ENCODE measurements around the gene MLLT10. TPM values are rescaled to one million over a fixed set of nuclear protein-coding genes. Genes with fewer than 3 reads are reported as not detected.

Gene MLLT10
- total and polyA plus RNA-seq, 9 donors: 20.7 to 30.6 (median 25.5) TPM

DNA sequence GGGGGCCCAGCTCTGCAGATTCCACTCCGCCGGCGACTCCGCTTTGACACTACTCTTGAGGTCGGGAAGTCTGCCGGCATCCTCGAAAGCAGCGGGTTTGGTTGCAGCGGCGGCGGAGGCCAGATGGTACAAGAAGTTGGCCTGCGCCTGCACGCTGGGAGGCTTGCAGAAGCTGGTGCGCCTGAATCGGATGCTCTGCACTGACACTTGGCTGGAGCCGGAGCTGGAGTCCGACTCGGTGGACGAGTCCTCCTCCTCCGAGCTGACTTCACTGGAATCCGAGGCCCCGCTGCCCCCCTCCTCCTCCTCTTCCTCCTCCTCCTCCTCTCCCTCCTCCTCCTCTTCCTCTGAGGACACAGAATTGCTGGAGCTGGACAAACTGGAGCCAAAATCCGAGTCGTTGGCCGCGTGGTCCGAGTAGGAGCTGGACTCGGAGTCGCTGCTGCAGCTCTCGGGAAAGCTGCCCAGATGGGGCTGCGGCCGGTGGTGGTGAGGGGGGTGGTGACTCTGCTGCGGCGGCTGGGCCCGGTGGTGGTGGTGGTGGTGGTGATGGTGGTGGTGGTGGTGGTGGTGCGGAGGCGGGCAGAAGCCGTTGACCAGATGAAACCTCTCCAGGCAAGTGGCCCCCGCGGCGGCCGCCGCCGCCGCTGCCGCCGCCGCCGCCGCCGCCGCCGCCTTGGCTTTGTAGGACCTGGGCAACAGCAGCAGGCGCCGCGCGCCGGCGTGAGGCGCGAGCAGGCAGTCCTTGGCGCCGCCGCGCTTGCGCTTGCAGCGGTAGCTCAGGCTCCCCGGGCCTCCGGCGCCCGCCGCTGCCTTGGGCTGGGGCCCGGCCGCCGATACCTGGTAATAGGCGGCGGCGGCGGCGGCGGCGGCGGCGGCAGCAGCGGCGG lies 17.5 kb upstream of the MLLT10 start:
- peak overlapping the region; percentile 73 for H3K27ac ChIP-seq (ENCODE audit: low read length)
- no peaks in the 10 kb centered on the region for H3K36me3 ChIP-seq (ENCODE audit: control insufficient read depth, insufficient read depth, low read length)
- WGBS (ENCODE audit: insufficient coverage): under 1% methylated on average over 76 of the region's 86 CpGs
- peaks cover 22% of the 10 kb centered on the region for H3K4me1 ChIP-seq (ENCODE audit: control insufficient read depth, insufficient read depth, low read length)
- H3K27me3 ChIP-seq (ENCODE audit: control insufficient read depth, insufficient read depth, low read length): no peaks in the 10 kb centered on the region
- H3K4me3 ChIP-seq (ENCODE audit: low read length): peak overlapping the region; percentile 53
- no peaks in the 10 kb centered on the region for H3K9me3 ChIP-seq (replicated peaks; ENCODE audit: control insufficient read depth, low read depth, low read length)
- DNase-seq: peak; percentile 82

- peak overlapping the region; percentile 53 for H3K4me3 ChIP-seq (ENCODE audit: low read length)
- H3K4me1 ChIP-seq (ENCODE audit: control insufficient read depth, insufficient read depth, low read length): peaks cover 22% of the 10 kb centered on the region
- no peaks in the 10 kb centered on the region for H3K9me3 ChIP-seq (replicated peaks; ENCODE audit: control insufficient read depth, low read depth, low read length)
- H3K36me3 ChIP-seq (ENCODE audit: control insufficient read depth, insufficient read depth, low read length): no peaks in the 10 kb centered on the region
- peak; percentile 85 for DNase-seq
- H3K27ac ChIP-seq (ENCODE audit: low read length): peak overlapping the region; percentile 88
- no peaks in the 10 kb centered on the region for H3K27me3 ChIP-seq (ENCODE audit: control insufficient read depth, insufficient read depth, low read length)
- WGBS (ENCODE audit: insufficient coverage): under 1% methylated on average over 59 of the region's 73 CpGs
Observed at GRCh38 chr10:21517134-21518031, 16.6 kb upstream of the MLLT10 start.

DNA sequence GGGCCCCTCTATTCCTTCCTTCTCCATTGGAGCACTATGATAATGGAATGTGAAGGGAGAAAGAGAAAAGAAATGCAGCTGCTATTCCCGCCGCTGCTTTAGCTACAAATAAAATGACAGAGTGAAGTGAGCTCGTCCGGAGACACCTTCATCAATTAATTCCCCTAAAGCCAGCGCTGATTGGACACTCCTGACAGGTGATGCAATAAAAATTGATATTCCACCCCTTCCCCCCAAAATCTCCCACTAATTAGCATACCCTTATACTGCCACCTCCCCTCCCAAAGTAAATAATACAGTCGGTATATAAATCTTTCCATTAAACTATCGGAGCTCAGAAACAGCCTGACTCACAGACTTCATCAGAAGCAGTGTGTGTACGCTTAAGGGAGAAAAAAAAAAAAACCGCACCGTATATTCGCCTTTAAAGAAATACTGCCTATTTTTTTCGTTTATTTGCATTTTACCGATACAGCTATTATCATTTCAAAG lies 15.8 kb upstream of the MLLT10 start:
- WGBS (ENCODE audit: insufficient coverage): 0% methylated on average over 3 of the region's 13 CpGs
- Histone ChIP-seq H3K9me3 (replicated peaks; ENCODE audit: control insufficient read depth, low read depth, low read length) (no peaks in the 10 kb centered on the region), H3K27me3 (ENCODE audit: control insufficient read depth, insufficient read depth, low read length) (no peaks in the 10 kb centered on the region), H3K36me3 (ENCODE audit: control insufficient read depth, insufficient read depth, low read length) (no peaks in the 10 kb centered on the region), H3K4me3 (ENCODE audit: low read length) (peak overlapping the region; percentile 53), H3K4me1 (ENCODE audit: control insufficient read depth, insufficient read depth, low read length) (peaks cover 25% of the 10 kb centered on the region), H3K27ac (ENCODE audit: low read length) (peak overlapping the region; percentile 88)
- DNase-seq: peak; percentile 76

GRCh38 chr10:21518641-21519396 lies 15.2 kb upstream of the MLLT10 start:
- Histone ChIP-seq H3K27ac (ENCODE audit: low read length) (peak overlapping the region; percentile 88), H3K27me3 (ENCODE audit: control insufficient read depth, insufficient read depth, low read length) (no peaks in the 10 kb centered on the region), H3K36me3 (ENCODE audit: control insufficient read depth, insufficient read depth, low read length) (no peaks in the 10 kb centered on the region), H3K9me3 (replicated peaks; ENCODE audit: control insufficient read depth, low read depth, low read length) (no peaks in the 10 kb centered on the region), H3K4me3 (ENCODE audit: low read length) (peak overlapping the region; percentile 53), H3K4me1 (ENCODE audit: control insufficient read depth, insufficient read depth, low read length) (peaks cover 30% of the 10 kb centered on the region)
- DNase-seq: peak; percentile 81
- 4% methylated on average over 4 of the region's 16 CpGs for WGBS (ENCODE audit: insufficient coverage)

GRCh38 chr10:21519397-21519933 lies 14.6 kb upstream of the MLLT10 start:
- H3K4me1 ChIP-seq (ENCODE audit: control insufficient read depth, insufficient read depth, low read length): peaks cover 31% of the 10 kb centered on the region
- peak overlapping the region; percentile 53 for H3K4me3 ChIP-seq (ENCODE audit: low read length)
- H3K36me3 ChIP-seq (ENCODE audit: control insufficient read depth, insufficient read depth, low read length): no peaks in the 10 kb centered on the region
- no peaks in the 10 kb centered on the region for H3K9me3 ChIP-seq (replicated peaks; ENCODE audit: control insufficient read depth, low read depth, low read length)
- WGBS (ENCODE audit: insufficient coverage): 15% methylated on average over 5 of the region's 11 CpGs
- H3K27ac ChIP-seq (ENCODE audit: low read length): peak overlapping the region; percentile 88
- no peaks in the 10 kb centered on the region for H3K27me3 ChIP-seq (ENCODE audit: control insufficient read depth, insufficient read depth, low read length)
- DNase-seq: peak; percentile 76

DNA sequence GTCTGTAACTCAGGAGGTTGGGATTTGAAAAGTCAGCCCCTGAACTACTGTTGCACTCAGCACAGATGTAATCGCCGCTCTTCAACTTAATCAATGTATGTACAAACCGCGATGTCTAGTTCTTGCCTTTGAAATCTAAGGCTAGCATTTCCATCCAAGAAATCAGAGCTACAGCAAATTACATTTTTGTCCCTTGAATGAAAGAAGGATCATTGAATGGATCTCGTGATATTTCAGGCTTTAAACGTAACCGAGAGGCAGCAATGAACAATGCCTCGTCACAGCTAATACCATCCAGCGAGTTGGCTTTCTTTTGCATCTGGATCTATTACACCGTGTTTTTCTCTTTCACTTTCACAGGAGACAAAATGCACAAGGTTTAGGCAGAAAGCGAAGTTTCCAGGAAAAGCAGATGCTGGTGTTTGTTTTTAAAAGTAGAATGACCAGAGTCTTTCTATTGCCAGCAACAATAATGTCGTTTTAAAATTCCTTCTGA lies 14.0 kb upstream of the MLLT10 start:
- WGBS (ENCODE audit: insufficient coverage): 4% methylated on average over 4 of the region's 12 CpGs
- Histone ChIP-seq H3K9me3 (replicated peaks; ENCODE audit: control insufficient read depth, low read depth, low read length) (no peaks in the 10 kb centered on the region), H3K36me3 (ENCODE audit: control insufficient read depth, insufficient read depth, low read length) (no peaks in the 10 kb centered on the region), H3K27ac (ENCODE audit: low read length) (peak overlapping the region; percentile 88), H3K4me1 (ENCODE audit: control insufficient read depth, insufficient read depth, low read length) (peaks cover 32% of the 10 kb centered on the region), H3K27me3 (ENCODE audit: control insufficient read depth, insufficient read depth, low read length) (no peaks in the 10 kb centered on the region), H3K4me3 (ENCODE audit: low read length) (peak overlapping the region; percentile 53)
- peak; percentile 87 for DNase-seq

- Histone ChIP-seq H3K27me3 (ENCODE audit: control insufficient read depth, insufficient read depth, low read length) (no peaks in the 10 kb centered on the region), H3K4me1 (ENCODE audit: control insufficient read depth, insufficient read depth, low read length) (peaks cover 26% of the 10 kb centered on the region)
Observed at GRCh38 chr10:21520509-21520908, 13.5 kb upstream of the MLLT10 start.

GRCh38 chr10:21520949-21521348 lies 13.1 kb upstream of the MLLT10 start:
- 51% methylated on average over 5 of the region's 8 CpGs for WGBS (ENCODE audit: insufficient coverage)
- no peak for DNase-seq
- Histone ChIP-seq H3K4me1 (ENCODE audit: control insufficient read depth, insufficient read depth, low read length) (peaks cover 23% of the 10 kb centered on the region), H3K36me3 (ENCODE audit: control insufficient read depth, insufficient read depth, low read length) (no peaks in the 10 kb centered on the region), H3K27ac (ENCODE audit: low read length) (peak overlapping the region; percentile 88), H3K27me3 (ENCODE audit: control insufficient read depth, insufficient read depth, low read length) (no peaks in the 10 kb centered on the region), H3K4me3 (ENCODE audit: low read length) (no peak overlapping the region), H3K9me3 (replicated peaks; ENCODE audit: control insufficient read depth, low read depth, low read length) (no peaks in the 10 kb centered on the region)

More at GRCh38 chr10:21520509-21520908, 13.5 kb upstream of the MLLT10 start:
- no peaks in the 10 kb centered on the region for H3K36me3 ChIP-seq (ENCODE audit: control insufficient read depth, insufficient read depth, low read length)
- peak overlapping the region; percentile 88 for H3K27ac ChIP-seq (ENCODE audit: low read length)
- no peak for DNase-seq
- no peaks in the 10 kb centered on the region for H3K9me3 ChIP-seq (replicated peaks; ENCODE audit: control insufficient read depth, low read depth, low read length)
- no peak overlapping the region for H3K4me3 ChIP-seq (ENCODE audit: low read length)

DNA sequence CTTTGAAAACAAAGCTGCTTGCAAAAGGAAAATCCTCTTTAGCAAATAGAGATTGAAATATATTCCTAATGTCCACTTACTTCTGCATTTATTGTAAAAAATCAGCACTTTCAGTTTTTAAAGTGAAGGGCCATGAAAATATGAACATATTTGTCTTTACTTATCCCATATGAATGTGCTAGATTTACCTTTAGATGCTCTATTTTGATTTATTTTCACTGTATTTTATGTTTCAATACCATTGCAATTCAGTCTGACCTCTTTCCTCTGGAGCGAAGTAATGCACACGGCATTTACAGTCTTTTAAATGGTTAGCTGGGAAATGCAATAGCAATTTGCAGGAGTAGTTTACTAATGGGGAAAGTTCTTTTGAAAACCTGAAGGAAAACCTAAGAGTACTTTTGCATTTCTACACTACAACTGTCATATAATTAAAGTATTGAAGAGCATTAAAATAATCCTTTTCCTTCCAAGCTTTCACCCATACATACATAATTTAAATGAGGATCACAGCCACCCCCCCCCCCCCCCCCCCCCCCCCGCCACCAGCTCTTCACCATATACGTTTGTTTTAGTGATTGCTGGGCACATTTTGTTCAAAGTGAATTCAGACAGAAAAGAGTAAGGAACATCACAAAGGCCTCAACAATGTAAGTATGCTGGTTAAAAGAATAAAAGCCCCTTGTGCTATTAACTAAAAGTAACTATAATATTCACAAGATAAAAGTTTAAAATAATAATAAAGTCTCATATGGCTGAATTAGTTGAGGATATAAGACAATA lies 12.1 kb upstream of the MLLT10 start:
- WGBS (ENCODE audit: insufficient coverage): no CpG with 5 or more reads among the region's 4 CpGs
- no peaks in the 10 kb centered on the region for H3K27me3 ChIP-seq (ENCODE audit: control insufficient read depth, insufficient read depth, low read length)
- H3K27ac ChIP-seq (ENCODE audit: low read length): no peak overlapping the region
- no peaks in the 10 kb centered on the region for H3K9me3 ChIP-seq (replicated peaks; ENCODE audit: control insufficient read depth, low read depth, low read length)
- H3K4me3 ChIP-seq (ENCODE audit: low read length): no peak overlapping the region
- DNase-seq: no peak
- no peaks in the 10 kb centered on the region for H3K36me3 ChIP-seq (ENCODE audit: control insufficient read depth, insufficient read depth, low read length)
- H3K4me1 ChIP-seq (ENCODE audit: control insufficient read depth, insufficient read depth, low read length): peaks cover 23% of the 10 kb centered on the region
